Breast epithelium (tissue), 4 donors: ENCODE measurements around the gene MME. TPM values are rescaled to one million over a fixed set of nuclear protein-coding genes. Genes with fewer than 3 reads are reported as not detected.
A peak's percentile ranks its signal among the peaks of the same experiment; 100 is the strongest.
"Not testable (repeated sequence)": the region's sequence is repeated elsewhere in the genome, so short reads cannot be mapped to it uniquely, and the experiment has no call there.

Experiments
- DNase-seq, 2 donors: peaks; one replicate each; pipeline ENCODE4 v3.0.0-alpha.2; 2019; ENCODE audit warnings: low spot score in 2 of 2
- H3K27ac ChIP-seq, 2 donors: fragments of 200-600 bp; sonication (generic) in 1 of 2; one replicate each; pipeline ENCODE4 v1.5.1; 2016 to 2019; ENCODE audit warnings: mild to moderate bottlenecking in 1 of 2
- H3K27me3 ChIP-seq, 2 donors: fragments of 200-600 bp; sonication (generic) in 1 of 2; one replicate each; pipeline versions ENCODE4 v1.5.1 to v1.6.0; 2017 to 2019; ENCODE audit warnings: control low read depth in 1 of 2, mild to moderate bottlenecking in 1 of 2
- H3K36me3 ChIP-seq: fragments of 200-600 bp; one replicate; pipeline ENCODE4 v1.5.1; 2019
- H3K4me1 ChIP-seq, 2 donors: fragments of 200-600 bp; sonication (generic); one replicate each; pipeline ENCODE4 v1.5.1; 2016 to 2019; ENCODE audit warnings: control low read depth in 1 of 2
- H3K4me3 ChIP-seq, 3 donors: fragments of 200-600 bp; sonication (generic); 1 replicate in 2 of 3; 2 replicates in 1 of 3; pipeline ENCODE4 v1.5.1; 2016 to 2019; ENCODE audit warnings: mild to moderate bottlenecking in 3 of 3, moderate library complexity in 2 of 3
- H3K9me3 ChIP-seq, 2 donors: fragments of 200-600 bp; sonication (generic) in 1 of 2; one replicate each; pipeline ENCODE4 v1.5.1; 2016 to 2019; ENCODE audit warnings: control low read depth in 1 of 2
- CTCF ChIP-seq, 3 donors: fragments of 450-650 bp; IDR thresholded peaks; one replicate each; pipeline ENCODE4 v1.5.1; 2016 to 2017; ENCODE audit warnings: antibody characterized with exemption in 3 of 3, mild to moderate bottlenecking in 3 of 3, moderate library complexity in 3 of 3
- POLR2A ChIP-seq: fragments of 450-650 bp; IDR thresholded peaks from one replicate; pipeline ENCODE4 v1.6.1; 2016; ENCODE audit warnings: antibody characterized with exemption, mild to moderate bottlenecking, moderate library complexity
- POLR2AphosphoS5 ChIP-seq, 3 donors: sonication (generic); formaldehyde crosslinking; IDR thresholded peaks; one replicate each; pipeline ENCODE4 v1.6.1; 2017; ENCODE audit warnings: antibody characterized with exemption in 3 of 3
- intact Hi-C: fragments of 100-400 bp; cut with DNase I; formaldehyde crosslinking; loops from one replicate; pipeline ENCODE4 v1.15.1; 2023; ENCODE audit warnings: low total_unique reads
- total RNA-seq, 3 donors: library from RNA; depleted of rRNA; stranded (reverse); fragments of >200 nt; gene quantifications; one replicate each; pipeline ENCODE4 v1.1.0, GENCODE V29; 2016

The MME gene
- total RNA-seq, 3 donors from 2014 or later, result 114 to 155 (median 119) TPM

GRCh38 chr3:155204851-155205250 is 124.7 kb downstream of the MME start:
- Histone ChIP-seq H3K9me3 (no peaks in the 10 kb centered on the region), H3K27ac (no peak overlapping the region), H3K4me1 (no peaks in the 10 kb centered on the region), H3K4me3 (no peak overlapping the region), H3K27me3 (no peaks in the 10 kb centered on the region), H3K36me3 (no peaks in the 10 kb centered on the region)
- no peak for DNase-seq
- no peak for TF ChIP-seq POLR2AphosphoS5 (IDR thresholded peaks at IDR 0.05)
- no peak for TF ChIP-seq POLR2A
- no peak for TF ChIP-seq CTCF (IDR thresholded peaks at IDR 0.05)
- intact Hi-C loops, result no loop called here

GRCh38 chr3:155208183-155208800 is 128.2 kb downstream of the MME start:
- no peak for DNase-seq
- TF ChIP-seq POLR2AphosphoS5 (IDR thresholded peaks at IDR 0.05) (no peak), POLR2A (no peak), CTCF (IDR thresholded peaks at IDR 0.05) (no peak)
- H3K9me3 ChIP-seq, result no peaks in the 10 kb centered on the region
- intact Hi-C loops, result no loop called here
- H3K4me3 ChIP-seq, result no peak overlapping the region
- no peaks in the 10 kb centered on the region for H3K36me3 ChIP-seq
- H3K4me1 ChIP-seq, result peaks cover 0 to 2% of the 10 kb centered on the region in 2 donors
- H3K27me3 ChIP-seq, result no peaks in the 10 kb centered on the region
- H3K27ac ChIP-seq, result no peak overlapping the region

- DNase-seq, result no peak
- intact Hi-C loops, result no loop called here
- H3K36me3 ChIP-seq, result no peaks in the 10 kb centered on the region
- H3K4me1 ChIP-seq, result peaks cover 0 to 2% of the 10 kb centered on the region in 2 donors
- H3K9me3 ChIP-seq, result no peaks in the 10 kb centered on the region
- H3K27me3 ChIP-seq, result no peaks in the 10 kb centered on the region
- no peak overlapping the region for H3K4me3 ChIP-seq
- H3K27ac ChIP-seq, result peak overlapping the region in 1 of 2 donors; percentile 27
- no peak for TF ChIP-seq POLR2A
- TF ChIP-seq CTCF (IDR thresholded peaks at IDR 0.05), result no peak
- no peak for TF ChIP-seq POLR2AphosphoS5 (IDR thresholded peaks at IDR 0.05)
These were observed 130.6 kb downstream of the MME start for GRCh38 chr3:155210736-155211135.

GRCh38 chr3:155211266-155211665 is 131.1 kb downstream of the MME start:
- intact Hi-C loops, result no loop called here
- no peak for DNase-seq
- Histone ChIP-seq H3K27me3 (no peaks in the 10 kb centered on the region), H3K9me3 (no peaks in the 10 kb centered on the region), H3K4me3 (no peak overlapping the region), H3K36me3 (no peaks in the 10 kb centered on the region), H3K27ac (peak overlapping the region in 1 of 2 donors; percentile 43), H3K4me1 (peaks cover 0 to 2% of the 10 kb centered on the region in 2 donors)
- TF ChIP-seq CTCF (IDR thresholded peaks at IDR 0.05) (no peak), POLR2AphosphoS5 (IDR thresholded peaks at IDR 0.05) (no peak), POLR2A (no peak)

GRCh38 chr3:155211940-155212339 is 131.8 kb downstream of the MME start:
- H3K4me3 ChIP-seq, result no peak overlapping the region
- no peak overlapping the region for H3K27ac ChIP-seq
- no peaks in the 10 kb centered on the region for H3K27me3 ChIP-seq
- peaks cover 0 to 2% of the 10 kb centered on the region in 2 donors for H3K4me1 ChIP-seq
- no peak for DNase-seq
- no peaks in the 10 kb centered on the region for H3K9me3 ChIP-seq
- intact Hi-C loops, result no loop called here
- H3K36me3 ChIP-seq, result no peaks in the 10 kb centered on the region
- TF ChIP-seq POLR2AphosphoS5 (IDR thresholded peaks at IDR 0.05) (no peak), POLR2A (no peak), CTCF (IDR thresholded peaks at IDR 0.05) (no peak)

GRCh38 chr3:155216007-155216406 is 135.9 kb downstream of the MME start:
- intact Hi-C loops, result not testable (repeated sequence)

More at GRCh38 chr3:155216007-155216406, 135.9 kb downstream of the MME start:
- not testable (repeated sequence) for H3K36me3 ChIP-seq, H3K4me1 ChIP-seq, H3K27ac ChIP-seq, H3K4me3 ChIP-seq, DNase-seq, H3K9me3 ChIP-seq, H3K27me3 ChIP-seq
